Activated naive CD4-positive, alpha-beta T cell (primary cell): ENCODE data around the gene PSMF1.
"Not testable (repeated sequence)": the region's sequence is repeated elsewhere in the genome, so short reads cannot be mapped to it uniquely, and the experiment has no call there.

ENCODE experiments used
- DNase-seq, 4 experiments: peaks; one replicate each; lab custom pipeline; 2025; lab: John Stamatoyannopoulos, UW

Gene PSMF1

DNA sequence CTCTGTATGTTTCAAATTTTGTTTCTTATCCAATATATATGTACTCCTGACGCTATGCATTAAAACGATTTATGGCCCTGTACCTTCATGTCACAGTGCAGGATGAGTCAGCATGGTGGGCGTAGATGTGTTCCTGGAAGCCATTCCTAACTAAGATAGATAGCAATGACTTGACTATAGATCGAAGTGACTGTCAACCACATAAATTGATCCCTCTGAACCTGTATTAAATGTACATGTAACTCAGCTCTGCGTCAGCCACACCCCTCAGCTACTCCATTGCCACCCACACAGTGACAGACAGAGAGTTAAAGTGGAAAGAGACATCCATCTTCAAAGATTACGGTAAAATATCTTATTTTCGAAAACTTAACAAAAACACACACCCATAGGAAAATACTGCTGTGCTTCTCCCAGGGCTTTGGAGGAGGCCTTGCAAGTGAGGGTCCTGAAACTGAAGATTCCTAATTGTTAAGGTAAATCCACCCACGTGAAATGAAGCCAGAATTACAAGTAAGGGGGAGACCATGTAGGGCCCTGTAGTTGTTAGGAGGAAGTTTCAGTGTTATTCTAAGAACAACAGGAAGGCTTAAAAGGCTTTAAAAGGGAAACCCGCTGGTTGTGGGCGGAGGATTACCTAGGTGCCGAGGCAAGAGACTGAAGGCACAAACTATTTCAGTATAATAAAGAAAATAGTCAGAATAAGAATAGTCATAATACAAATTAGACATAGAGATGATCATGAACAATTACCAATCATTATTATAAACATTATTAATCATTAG lies 97.2 kb downstream of the PSMF1 start:
- DNase-seq: peak in 1 of 4 experiments; percentile 12

DNA sequence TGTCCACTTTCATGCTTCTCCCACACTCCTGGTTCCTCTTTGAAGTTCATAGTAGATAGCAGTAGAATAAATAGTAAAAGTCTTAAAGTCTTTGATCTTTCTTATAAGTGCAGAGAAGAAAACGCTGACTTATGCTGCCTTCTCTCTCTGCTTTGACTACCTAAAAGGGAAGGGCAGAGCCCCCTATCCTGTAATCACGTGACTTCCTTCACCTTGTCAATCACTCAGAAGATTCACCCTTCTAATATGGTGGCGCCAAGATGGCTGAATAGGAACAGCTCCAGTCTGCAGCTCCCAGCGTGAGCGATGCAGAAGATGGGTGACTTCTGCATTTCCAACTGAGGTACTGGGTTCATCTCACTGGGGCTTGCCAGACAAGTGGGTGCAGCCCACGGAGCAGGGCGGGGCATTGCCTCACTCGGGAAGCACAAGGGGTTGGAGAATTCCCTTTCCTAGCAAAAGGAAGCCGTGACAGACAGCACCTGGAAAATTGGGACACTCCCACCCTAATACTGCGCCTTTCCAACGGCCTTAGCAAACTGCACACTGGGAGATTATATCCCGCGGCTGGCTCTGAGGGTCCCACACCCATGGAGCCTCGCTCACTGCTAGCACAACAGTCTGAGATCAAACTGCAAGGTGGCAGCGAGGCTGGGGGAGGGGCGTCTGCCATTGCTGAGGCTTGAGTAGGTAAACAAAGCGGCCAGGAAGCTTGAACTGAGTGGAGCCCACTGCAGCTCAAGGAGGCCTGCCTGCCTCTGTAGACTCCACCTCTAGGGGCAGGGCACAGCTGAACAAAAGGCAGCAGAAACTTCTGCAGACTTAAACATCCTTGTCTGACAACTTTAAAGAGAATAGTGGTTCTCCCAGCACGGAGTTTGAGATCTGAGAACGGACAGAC lies 98.4 kb downstream of the PSMF1 start:
- not testable (repeated sequence) for DNase-seq
